HEK293 (cell line): ENCODE data around the gene FILIP1.

Experiments used
- CTCF ChIA-PET: fragments of 350-600 bp; formaldehyde crosslinking; extraction: SDS; loops from one replicate; lab custom pipeline; 2021; ENCODE audit warnings: antibody characterized with exemption; lab: Yijun Ruan, JAX
- POLR2A ChIA-PET: fragments of 300-600 bp; formaldehyde crosslinking; extraction: SDS; loops from one replicate; lab custom pipeline; 2020; ENCODE audit warnings: antibody characterized with exemption, inconsistent platforms; lab: Yijun Ruan, JAX
- H3K27ac ChIP-seq: fragments of 200-500 bp; sonication (Bioruptor generic); 2 replicates; pipeline ENCODE4 v1.5.1; 2014; ENCODE audit warnings: low read depth, low read length, control low read depth, inconsistent platforms; ENCODE audit errors: extremely low read depth
- H3K36me3 ChIP-seq, 2 experiments: fragments of 200-500 bp in 1 of 2; sonication (Bioruptor generic) in 1 of 2; 1 replicate in 1 of 2; 2 replicates in 1 of 2; pipeline ENCODE4 v1.5.1; 2014 to 2017; ENCODE audit warnings: inconsistent platforms in 2 of 2, low read length in 2 of 2; ENCODE audit not compliant: control insufficient read depth in 2 of 2, insufficient read depth in 1 of 2
- H3K4me1 ChIP-seq: fragments of 200-500 bp; sonication (Bioruptor generic); 2 replicates; pipeline ENCODE4 v1.5.1; 2014; ENCODE audit warnings: mild to moderate bottlenecking, low read length, inconsistent platforms; ENCODE audit not compliant: control insufficient read depth, insufficient read depth
- H3K4me3 ChIP-seq: 2 replicates; pipeline ENCODE4 v1.5.1; 2011; ENCODE audit warnings: low read depth, mild to moderate bottlenecking, control low read depth, low read length, moderate library complexity
- H3K9me3 ChIP-seq: fragments of 200-500 bp; sonication (Bioruptor generic); 2 replicates; pipeline ENCODE4 v1.5.1; 2014; ENCODE audit warnings: low read depth, low read length, inconsistent platforms; ENCODE audit not compliant: control insufficient read depth, insufficient read depth
- ATF2 ChIP-seq: fragments of 450-650 bp; formaldehyde crosslinking; IDR thresholded peaks from 2 replicates; pipeline ENCODE4 v1.5.1; 2016; ENCODE audit warnings: missing biosample characterization, missing genetic modification characterization, low read depth
- FEZF1 ChIP-seq: fragments of 450-650 bp; formaldehyde crosslinking; IDR thresholded peaks from 2 replicates; pipeline ENCODE4 v1.5.1; 2016; ENCODE audit warnings: missing biosample characterization, missing genetic modification characterization
- KLF9 ChIP-seq: fragments of 450-650 bp; formaldehyde crosslinking; IDR thresholded peaks from 2 replicates; pipeline ENCODE4 v1.5.1; 2016; ENCODE audit warnings: missing biosample characterization, missing genetic modification characterization, low read depth
- MZF1 ChIP-seq: fragments of 450-650 bp; formaldehyde crosslinking; IDR thresholded peaks from 2 replicates; pipeline ENCODE4 v1.5.1; 2017; ENCODE audit warnings: missing biosample characterization, missing genetic modification characterization, borderline replicate concordance
- OVOL3 ChIP-seq: fragments of 450-650 bp; formaldehyde crosslinking; IDR thresholded peaks from 2 replicates; pipeline ENCODE4 v1.5.1; 2016; ENCODE audit warnings: missing biosample characterization, missing genetic modification characterization
- REPIN1 ChIP-seq: fragments of 450-650 bp; formaldehyde crosslinking; IDR thresholded peaks from 2 replicates; pipeline ENCODE4 v1.5.1; 2017; ENCODE audit warnings: missing biosample characterization, missing genetic modification characterization, low read depth
- SETDB1 ChIP-seq: IDR thresholded peaks from one replicate; pipeline ENCODE4 v1.6.1; 2017; ENCODE audit warnings: mild to moderate bottlenecking, low read length, moderate library complexity, mixed read lengths; ENCODE audit not compliant: insufficient read length
- YY2 ChIP-seq: fragments of 450-650 bp; formaldehyde crosslinking; IDR thresholded peaks from 2 replicates; pipeline ENCODE4 v1.5.1; 2016; ENCODE audit warnings: missing biosample characterization, missing genetic modification characterization
- ZFP3 ChIP-seq: fragments of 450-650 bp; formaldehyde crosslinking; IDR thresholded peaks from 2 replicates; pipeline ENCODE4 v1.5.1; 2016; ENCODE audit warnings: low read depth, missing biosample characterization, missing genetic modification characterization
- ZFP41 ChIP-seq: fragments of 450-650 bp; formaldehyde crosslinking; IDR thresholded peaks from 2 replicates; pipeline ENCODE4 v1.5.1; 2016; ENCODE audit warnings: missing biosample characterization, missing genetic modification characterization, borderline replicate concordance
- ZNF24 ChIP-seq: fragments of 450-650 bp; formaldehyde crosslinking; IDR thresholded peaks from 2 replicates; pipeline ENCODE4 v1.5.1; 2016; ENCODE audit warnings: missing biosample characterization, missing genetic modification characterization
- ZNF280D ChIP-seq: fragments of 450-650 bp; formaldehyde crosslinking; IDR thresholded peaks from 2 replicates; pipeline ENCODE4 v1.5.1; 2016; ENCODE audit warnings: missing biosample characterization, missing genetic modification characterization
- ZNF311 ChIP-seq: fragments of 450-650 bp; formaldehyde crosslinking; IDR thresholded peaks from 2 replicates; pipeline ENCODE4 v1.5.1; 2017; ENCODE audit warnings: missing biosample characterization, missing genetic modification characterization, borderline replicate concordance
- ZNF341 ChIP-seq: fragments of 450-650 bp; formaldehyde crosslinking; IDR thresholded peaks from 2 replicates; pipeline ENCODE4; 2016; ENCODE audit warnings: low read depth, missing biosample characterization, missing genetic modification characterization
- ZNF404 ChIP-seq: fragments of 450-650 bp; formaldehyde crosslinking; IDR thresholded peaks from 2 replicates; pipeline ENCODE4 v1.5.1; 2017; ENCODE audit warnings: missing biosample characterization, missing genetic modification characterization
- ZNF624 ChIP-seq: fragments of 450-650 bp; formaldehyde crosslinking; IDR thresholded peaks from 2 replicates; pipeline ENCODE4 v1.5.1; 2017; ENCODE audit warnings: missing biosample characterization, missing genetic modification characterization
- ZNF629 ChIP-seq: fragments of 450-650 bp; formaldehyde crosslinking; IDR thresholded peaks from 2 replicates; pipeline ENCODE4 v1.5.1; 2017; ENCODE audit warnings: missing biosample characterization, missing genetic modification characterization
- ZNF670 ChIP-seq: fragments of 450-650 bp; formaldehyde crosslinking; IDR thresholded peaks from 2 replicates; pipeline ENCODE4 v1.5.1; 2016; ENCODE audit warnings: missing biosample characterization, missing genetic modification characterization, low read depth
- ZNF692 ChIP-seq: fragments of 450-650 bp; formaldehyde crosslinking; IDR thresholded peaks from 2 replicates; pipeline ENCODE4 v1.5.1; 2016; ENCODE audit warnings: missing biosample characterization, missing genetic modification characterization
- ZNF747 ChIP-seq: fragments of 450-650 bp; formaldehyde crosslinking; IDR thresholded peaks from 2 replicates; pipeline ENCODE4 v1.5.1; 2016; ENCODE audit warnings: missing biosample characterization, missing genetic modification characterization
- ZNF843 ChIP-seq: fragments of 450-650 bp; formaldehyde crosslinking; IDR thresholded peaks from 2 replicates; pipeline ENCODE4 v1.5.1; 2016; ENCODE audit warnings: missing biosample characterization, missing genetic modification characterization
- ZSCAN16 ChIP-seq: fragments of 450-650 bp; formaldehyde crosslinking; IDR thresholded peaks from 2 replicates; pipeline ENCODE4 v1.5.1; 2016; ENCODE audit warnings: missing biosample characterization, missing genetic modification characterization
- ZSCAN18 ChIP-seq: fragments of 450-650 bp; formaldehyde crosslinking; IDR thresholded peaks from 2 replicates; pipeline ENCODE4 v1.5.1; 2016; ENCODE audit warnings: missing biosample characterization, missing genetic modification characterization

The FILIP1 gene

GRCh38 chr6:75415804-75416203 lies 77.8 kb downstream of the FILIP1 start:
- no peak overlapping the region for H3K27ac ChIP-seq
- TF ChIP-seq ZNF24 (tag by site-specific recombination) (no peak), ZNF624 (no peak), ZNF341 (tag by site-specific recombination) (no peak), KLF9 (no peak), ZFP3 (tag by site-specific recombination) (no peak), SETDB1 (no peak), ZFP41 (tag by site-specific recombination) (no peak)
- CTCF ChIA-PET, result interaction anchor here (0.6 to 1.0 kb wide), 2 partner anchors 50 to 112 kb away, joined by 3 read pairs; no protein-coding TSS in a partner anchor
- no peak overlapping the region for H3K4me3 ChIP-seq
- no peaks in the 10 kb centered on the region for H3K9me3 ChIP-seq
- POLR2A ChIA-PET, result no interaction called here
- H3K36me3 ChIP-seq, result no peaks in the 10 kb centered on the region
- H3K4me1 ChIP-seq, result peaks cover 31% of the 10 kb centered on the region

- no peak overlapping the region for H3K4me3 ChIP-seq
- 0 out of 2 replicates have a peak overlapping the region, but pooled peaks have one; percentile 18 for H3K27ac ChIP-seq
- no peaks in the 10 kb centered on the region; the same call in 1 of the 2 replicates for H3K9me3 ChIP-seq
- CTCF ChIA-PET, result interaction anchor here (0.6 to 1.4 kb wide), 3 partner anchors 38 to 112 kb away, joined by 4 read pairs; no protein-coding TSS in a partner anchor
- H3K36me3 ChIP-seq, result no peaks in the 10 kb centered on the region
- POLR2A ChIA-PET, result interaction anchor here (0.7 kb wide), 1 partner anchor 16 kb away, joined by 3 read pairs; no protein-coding TSS in a partner anchor
- peaks cover 31% of the 10 kb centered on the region for H3K4me1 ChIP-seq
- no peak for TF ChIP-seq ZNF311 (tag by site-specific recombination)
- TF ChIP-seq ZNF670, result no peak
- TF ChIP-seq FEZF1 (tag by site-specific recombination), result no peak
- TF ChIP-seq MZF1 (tag by site-specific recombination), result peak; percentile 67; the same call in 1 of the 2 replicates
- TF ChIP-seq ZNF747 (tag by site-specific recombination), result no peak
- no peak for TF ChIP-seq ZNF280D (tag by site-specific recombination)
- peak; percentile 73 for TF ChIP-seq ATF2
Measured at GRCh38 chr6:75414445-75415021, 79.1 kb downstream of the FILIP1 start.

GRCh38 chr6:75412969-75413662 lies 80.5 kb downstream of the FILIP1 start:
- H3K4me1 ChIP-seq, result peaks cover 25% of the 10 kb centered on the region
- no peaks in the 10 kb centered on the region for H3K36me3 ChIP-seq
- POLR2A ChIA-PET, result interaction anchor here (0.5 to 1.5 kb wide), 13 partner anchors 10 to 189 kb away, joined by 3 to 11 read pairs (median 3); partner anchors contain the start of gene SENP6
- CTCF ChIA-PET, result interaction anchor here (0.6 to 1.5 kb wide), 9 partner anchors 12 to 147 kb away, joined by 3 to 7 read pairs (median 4); no protein-coding TSS in a partner anchor
- H3K4me3 ChIP-seq, result no peak overlapping the region
- no peaks in the 10 kb centered on the region; the same call in 1 of the 2 replicates for H3K9me3 ChIP-seq
- H3K27ac ChIP-seq, result peak overlapping the region; percentile 63
- TF ChIP-seq ZNF629 (tag by site-specific recombination) (peak; percentile 90), ZSCAN16 (tag by site-specific recombination) (no peak), ZSCAN18 (tag by site-specific recombination) (no peak), ZNF843 (tag by site-specific recombination) (peak; percentile 98), REPIN1 (tag by site-specific recombination) (no peak), ZNF692 (tag by site-specific recombination) (peak; percentile 67), ZNF404 (tag by site-specific recombination) (no peak), ZFP41 (tag by site-specific recombination) (no peak), OVOL3 (tag by site-specific recombination) (peak; percentile 93), YY2 (tag by site-specific recombination) (no peak)
